Body of pancreas (tissue), 4 donors: ENCODE results near the gene ACTL8.

Experiments
- POLR2A ChIP-seq, 3 donors: fragments of 450-650 bp; IDR thresholded peaks; one replicate each; pipeline ENCODE4 v1.6.1; 2016; ENCODE audit warnings: antibody characterized with exemption in 3 of 3, mild to moderate bottlenecking in 2 of 3
- TF ChIP-seq, protein P1 (sequence below), 7 experiments: fragments of 450-650 bp in 4 of 7; fragments of 200-600 bp in 3 of 7; sonication (generic) in 3 of 7; IDR thresholded peaks; one replicate each; pipeline ENCODE4 v1.5.1; 2016 to 2019; ENCODE audit warnings: antibody characterized with exemption in 7 of 7

DNA sequence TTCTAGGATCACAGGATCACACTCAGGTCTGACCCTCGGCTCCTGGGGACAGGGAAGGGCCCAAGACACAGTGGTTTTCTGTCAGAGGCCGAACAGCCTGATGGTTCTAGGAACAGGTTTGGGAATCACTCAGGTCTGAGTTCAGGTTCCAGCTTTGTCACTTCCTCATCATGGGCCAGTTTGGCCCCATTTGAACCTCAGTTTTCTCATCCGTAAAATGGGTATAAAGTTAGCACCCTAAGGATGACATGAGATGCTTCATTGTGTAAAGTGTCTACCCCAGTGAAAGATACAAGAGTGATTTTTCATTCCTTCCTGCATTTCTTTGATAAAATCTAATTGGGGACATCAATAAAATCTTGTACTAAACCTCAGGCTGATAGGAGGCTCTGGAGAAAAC lies 11.2 kb upstream of the ACTL8 start:
- TF ChIP-seq, protein P1, sequence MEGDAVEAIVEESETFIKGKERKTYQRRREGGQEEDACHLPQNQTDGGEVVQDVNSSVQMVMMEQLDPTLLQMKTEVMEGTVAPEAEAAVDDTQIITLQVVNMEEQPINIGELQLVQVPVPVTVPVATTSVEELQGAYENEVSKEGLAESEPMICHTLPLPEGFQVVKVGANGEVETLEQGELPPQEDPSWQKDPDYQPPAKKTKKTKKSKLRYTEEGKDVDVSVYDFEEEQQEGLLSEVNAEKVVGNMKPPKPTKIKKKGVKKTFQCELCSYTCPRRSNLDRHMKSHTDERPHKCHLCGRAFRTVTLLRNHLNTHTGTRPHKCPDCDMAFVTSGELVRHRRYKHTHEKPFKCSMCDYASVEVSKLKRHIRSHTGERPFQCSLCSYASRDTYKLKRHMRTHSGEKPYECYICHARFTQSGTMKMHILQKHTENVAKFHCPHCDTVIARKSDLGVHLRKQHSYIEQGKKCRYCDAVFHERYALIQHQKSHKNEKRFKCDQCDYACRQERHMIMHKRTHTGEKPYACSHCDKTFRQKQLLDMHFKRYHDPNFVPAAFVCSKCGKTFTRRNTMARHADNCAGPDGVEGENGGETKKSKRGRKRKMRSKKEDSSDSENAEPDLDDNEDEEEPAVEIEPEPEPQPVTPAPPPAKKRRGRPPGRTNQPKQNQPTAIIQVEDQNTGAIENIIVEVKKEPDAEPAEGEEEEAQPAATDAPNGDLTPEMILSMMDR (IDR thresholded peaks at IDR 0.05) = no peak
- no peak for TF ChIP-seq POLR2A (IDR thresholded peaks at IDR 0.05)
